Measurements from ENCODE around the gene LENG8.
A peak's percentile ranks its signal among the peaks of the same experiment; 100 is the strongest.

Gene LENG8

GRCh38 chr19:54448774-54449700 lies at the start of gene LENG8:
Gene LENG8, plus strand, starts transcription at chr19:54449199. Its CDS starts 2,146 bp downstream, at chr19:54451345.
- DNase-seq (ENCODE audit: low spot score), result peak; percentile 98

DNA sequence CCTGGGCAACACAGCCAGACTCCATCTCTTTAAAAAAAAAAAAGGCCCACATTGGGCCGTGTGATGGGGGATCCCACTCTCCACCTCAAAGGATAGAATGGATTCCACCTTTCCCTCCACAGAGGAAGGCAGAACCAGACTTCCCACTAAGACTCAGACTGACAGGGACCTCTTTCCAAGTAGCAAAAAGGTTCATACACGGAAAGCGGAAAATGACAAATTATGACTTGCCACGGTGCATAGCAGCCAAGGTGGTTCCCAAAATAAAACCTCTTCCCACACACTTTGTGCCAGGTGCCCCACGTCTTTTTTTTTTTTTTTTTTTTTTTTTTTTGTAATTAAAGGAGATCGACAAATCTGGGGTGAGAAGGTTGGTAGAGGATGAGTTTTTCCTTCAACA lies 48.1 kb upstream of the LENG8 start:
- DNase-seq (ENCODE audit: low spot score), result no peak

GRCh38 chr19:54403054-54403453 lies 45.9 kb upstream of the LENG8 start:
- no peak for DNase-seq (ENCODE audit: low spot score)

DNA sequence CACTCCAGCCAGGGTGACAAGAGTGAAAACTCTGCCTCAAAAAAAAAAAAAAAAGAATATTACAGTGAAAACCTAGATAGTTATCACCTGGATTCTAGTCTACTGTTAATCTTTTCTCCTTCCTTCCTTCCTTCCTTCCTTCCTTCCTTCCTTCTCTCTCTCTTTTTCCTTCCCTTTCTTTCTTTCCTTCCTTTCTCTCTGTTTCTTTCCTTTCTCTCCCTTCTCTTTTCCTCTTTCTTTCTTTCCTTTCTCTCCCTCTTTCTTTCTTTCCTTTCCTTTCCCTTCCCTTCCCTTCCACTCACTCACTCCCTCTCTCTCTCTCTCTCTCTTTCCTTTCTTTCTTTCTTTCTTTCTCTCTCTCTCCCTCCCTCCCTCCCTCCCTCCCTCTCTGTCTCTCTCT lies 43.4 kb upstream of the LENG8 start:
- no peak for DNase-seq (ENCODE audit: low spot score)

- DNase-seq (ENCODE audit: low spot score), result no peak
Observed at GRCh38 chr19:54407780-54408179, 41.2 kb upstream of the LENG8 start.

DNA sequence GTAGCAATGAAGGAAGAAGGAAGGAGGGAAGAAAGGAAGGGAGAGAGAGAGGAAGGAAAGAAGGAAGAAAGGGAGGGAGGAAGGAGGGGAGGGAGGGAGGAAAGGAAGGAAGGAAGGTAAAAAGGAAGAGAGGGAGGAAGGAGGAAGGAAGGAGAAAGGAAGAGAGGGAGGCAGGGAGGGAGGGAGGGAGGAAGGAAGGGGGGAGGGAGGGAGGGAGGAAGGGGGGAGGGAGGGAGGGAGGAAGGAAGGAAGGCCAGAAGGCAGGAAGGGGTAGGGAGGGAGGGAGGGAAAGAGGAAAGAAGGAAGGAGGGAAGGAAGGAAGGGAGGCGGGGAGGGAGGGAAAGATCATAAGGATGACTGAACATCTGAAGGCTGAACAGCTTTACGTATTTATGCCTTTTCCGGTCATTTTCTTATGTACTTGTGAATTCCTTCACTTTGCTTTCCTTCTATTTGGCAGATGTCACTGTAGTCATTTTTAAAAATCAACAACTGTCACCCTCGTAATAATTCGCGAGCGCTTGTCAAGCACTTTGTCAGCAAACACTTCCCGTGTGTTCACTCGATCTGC lies 40.5 kb upstream of the LENG8 start:
- DNase-seq (ENCODE audit: low spot score), result no peak

GRCh38 chr19:54411033-54411432 lies 38.0 kb upstream of the LENG8 start:
- DNase-seq (ENCODE audit: low spot score), result no peak

GRCh38 chr19:54412877-54413276 lies 36.1 kb upstream of the LENG8 start:
- no peak for DNase-seq (ENCODE audit: low spot score)

DNA sequence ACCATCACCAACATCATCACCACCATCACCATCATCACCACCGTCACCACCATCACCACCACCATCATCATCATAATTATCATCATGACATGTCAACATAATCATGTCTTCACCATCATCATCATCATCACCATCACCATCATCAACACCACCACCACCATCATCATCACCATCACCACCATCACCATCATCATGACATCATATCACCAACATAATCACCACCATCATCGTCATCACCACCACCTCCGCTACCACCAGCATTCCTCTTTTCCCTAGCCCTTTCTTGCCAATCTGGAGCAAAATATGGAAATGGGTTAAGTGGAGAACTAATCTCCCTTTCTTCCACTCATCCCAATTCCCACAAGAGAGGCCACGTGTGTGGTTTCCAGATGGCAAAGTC lies 34.8 kb upstream of the LENG8 start:
- DNase-seq (ENCODE audit: low spot score), result no peak

GRCh38 chr19:54415208-54415900 lies 33.6 kb upstream of the LENG8 start, which contains the start of gene TTYH1:
Gene TTYH1, plus strand, starts transcription at chr19:54415464. Its CDS starts 89 bp downstream, at chr19:54415553.
- DNase-seq (ENCODE audit: low spot score), result no peak

GRCh38 chr19:54415901-54416673 lies 32.9 kb upstream of the LENG8 start:
- DNase-seq (ENCODE audit: low spot score), result no peak

GRCh38 chr19:54416695-54417491 lies 32.1 kb upstream of the LENG8 start:
- no peak for DNase-seq (ENCODE audit: low spot score)

GRCh38 chr19:54418030-54418929 lies 30.7 kb upstream of the LENG8 start:
- DNase-seq (ENCODE audit: low spot score), result no peak

DNA sequence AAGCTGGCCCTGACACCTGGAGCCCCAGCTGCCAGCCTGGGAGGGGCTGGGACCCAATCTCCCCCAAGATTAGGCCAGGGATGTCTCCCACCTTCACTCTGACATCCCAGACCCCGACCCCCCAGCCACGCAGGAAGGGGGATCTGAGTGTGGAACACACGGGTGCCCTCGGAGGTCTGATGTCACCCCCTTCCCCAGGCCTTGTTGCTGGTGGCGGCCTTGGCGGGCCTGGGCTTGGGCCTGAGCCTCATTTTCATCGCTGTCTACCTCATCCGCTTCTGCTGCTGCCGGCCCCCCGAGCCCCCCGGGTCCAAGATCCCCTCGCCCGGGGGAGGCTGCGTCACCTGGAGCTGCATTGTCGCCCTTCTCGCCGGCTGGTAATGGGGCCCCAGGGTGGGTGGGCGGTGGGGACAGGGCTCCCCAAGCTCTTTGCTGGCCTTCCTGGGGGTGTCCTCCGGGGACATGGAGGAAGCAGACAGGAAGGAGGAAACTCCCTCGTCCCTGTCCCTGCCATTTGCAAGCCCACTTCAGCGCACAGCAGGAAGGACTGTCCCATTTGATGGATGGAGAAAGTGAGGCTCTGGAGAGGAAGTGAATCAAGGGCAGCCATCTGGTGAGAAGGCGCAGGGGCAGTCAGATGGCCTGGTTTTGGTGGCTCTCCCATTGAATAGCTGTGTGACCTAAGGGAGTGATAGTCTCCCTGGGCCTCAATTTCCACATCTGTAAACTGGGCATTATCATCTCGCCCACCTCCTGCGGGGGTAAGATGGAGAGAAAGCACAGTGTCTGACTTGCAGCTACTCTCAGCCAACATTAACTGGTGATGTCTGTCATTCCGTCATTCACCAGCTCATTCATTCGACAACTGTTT lies 29.8 kb upstream of the LENG8 start:
- no peak for DNase-seq (ENCODE audit: low spot score)

GRCh38 chr19:54420068-54420382 lies 29.0 kb upstream of the LENG8 start:
- DNase-seq (ENCODE audit: low spot score), result no peak

- DNase-seq (ENCODE audit: low spot score), result peak; percentile 43
Observed at GRCh38 chr19:54420383-54421168, 28.4 kb upstream of the LENG8 start.

- DNase-seq (ENCODE audit: low spot score), result no peak
Observed at GRCh38 chr19:54421169-54421516, 27.9 kb upstream of the LENG8 start.

DNA sequence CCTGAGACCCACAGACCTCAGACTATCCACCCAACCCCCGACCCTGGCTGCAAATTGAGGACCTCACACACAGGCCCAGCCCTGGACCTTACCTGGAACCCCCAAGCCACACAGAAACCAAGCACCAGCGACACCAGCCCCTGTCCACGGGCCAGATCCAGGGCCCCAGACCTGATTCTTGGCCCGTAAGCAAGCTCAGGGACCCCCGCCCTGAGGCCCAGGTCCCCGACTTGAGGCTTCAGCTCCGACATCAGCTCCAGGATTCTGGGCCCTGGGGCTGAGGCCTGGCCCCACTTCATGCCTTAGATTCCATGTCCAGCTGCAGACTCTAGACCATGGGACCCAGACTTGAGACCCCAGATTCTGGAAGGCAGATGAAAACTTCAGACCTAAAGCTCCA lies 27.5 kb upstream of the LENG8 start:
- DNase-seq (ENCODE audit: low spot score), result no peak

DNA sequence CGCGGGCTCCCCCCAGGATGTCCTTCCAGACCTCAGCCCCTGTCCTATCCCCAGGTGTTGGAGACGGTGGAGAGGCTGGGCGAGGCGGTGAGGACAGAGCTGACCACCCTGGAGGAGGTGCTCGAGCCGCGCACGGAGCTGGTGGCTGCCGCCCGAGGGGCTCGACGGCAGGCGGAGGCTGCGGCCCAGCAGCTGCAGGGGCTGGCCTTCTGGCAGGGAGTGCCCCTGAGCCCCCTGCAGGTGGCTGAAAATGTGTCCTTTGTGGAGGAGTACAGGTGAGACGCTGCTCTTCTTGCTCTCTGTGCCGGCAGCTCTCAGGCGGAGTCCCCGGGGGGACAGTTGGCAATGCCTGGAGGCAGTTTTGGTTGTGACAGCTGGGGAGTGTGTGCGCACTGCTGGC lies 26.9 kb upstream of the LENG8 start:
- DNase-seq (ENCODE audit: low spot score), result no peak

Data from cerebellar cortex (tissue), 1 donor.